Heart right ventricle (tissue), 16 donors: ENCODE measurements around the gene DAPL1. TPM values are rescaled to one million over a fixed set of nuclear protein-coding genes. Genes with fewer than 3 reads are reported as not detected.

Experiments used
- ATAC-seq, 8 donors: fragments of 200-7000 bp; cut with Tn5 transposase; one replicate each; pipeline ENCODE4 v1.9.1; 2020; ENCODE audit warnings: mild to moderate bottlenecking in 8 of 8, moderate library complexity in 8 of 8, moderate number of reproducible peaks in 1 of 8
- DNase-seq, 2 donors: peaks; one replicate each; pipeline ENCODE4 v3.0.0-alpha.2; 2020
- H3K27ac ChIP-seq, 10 donors: fragments of 200-600 bp; sonication (generic) in 2 of 10; one replicate each; pipeline versions ENCODE4 v1.5.0 to v1.8.0; 2020 to 2022; ENCODE audit warnings: mild to moderate bottlenecking in 3 of 10
- H3K27me3 ChIP-seq, 7 donors: fragments of 200-600 bp; one replicate each; pipeline ENCODE4 v1.8.0; 2021 to 2022; ENCODE audit warnings: mild to moderate bottlenecking in 2 of 7
- H3K36me3 ChIP-seq, 9 donors: fragments of 200-600 bp; sonication (generic) in 1 of 9; one replicate each; pipeline versions ENCODE4 v1.5.0 to v1.8.0; 2020 to 2022; ENCODE audit warnings: mild to moderate bottlenecking in 2 of 9
- H3K4me1 ChIP-seq, 9 donors: fragments of 200-600 bp; sonication (generic) in 1 of 9; one replicate each; pipeline versions ENCODE4 v1.5.0 to v1.8.0; 2020 to 2022; ENCODE audit warnings: mild to moderate bottlenecking in 4 of 9
- H3K4me3 ChIP-seq, 10 donors: fragments of 200-600 bp; sonication (generic) in 2 of 10; one replicate each; pipeline versions ENCODE4 v1.5.0 to v1.8.0; 2020 to 2022; ENCODE audit warnings: mild to moderate bottlenecking in 7 of 10, moderate library complexity in 2 of 10
- H3K9me3 ChIP-seq, 11 donors: fragments of 200-600 bp in 10 of 11; sonication (generic) in 2 of 11; one replicate each; pipeline versions ENCODE4 v1.5.0 to v1.8.0; 2013 to 2022; ENCODE audit warnings: mild to moderate bottlenecking in 2 of 11, control low read depth in 1 of 11, moderate library complexity in 1 of 11
- WGBS, 2 donors: extraction: QIAGEN DNeasy Blood & Tissue Kit; methylation state at CpG; one replicate each; pipeline ENCODE4 v1.1.7; 2013; ENCODE audit warnings: inconsistent platforms in 1 of 2; 5-methylcytosine and 5-hydroxymethylcytosine counted together
- intact Hi-C, 10 donors: fragments of 100-400 bp; cut with DNase I; formaldehyde crosslinking; loops; one replicate each; pipeline versions ENCODE4 v1.11.1 to v1.14.2; 2022
- polyA plus RNA-seq, 2 donors: library from polyadenylated mRNA; stranded (reverse); fragments of 200-250 nt; gene quantifications; one replicate each; pipeline ENCODE4 v1.2.3, GENCODE V29; 2013
- total RNA-seq, 10 donors: library from RNA; stranded (reverse); fragmentation: NEBNext Ultra II Directional in 3 of 10; extraction: Animal tissue kit (Norgen Biotek cat#: 25700) in 3 of 10; gene quantifications; one replicate each; pipeline versions ENCODE4 v1.2.1 to v1.2.4, GENCODE V29; 2021 to 2023
- TF ChIP-seq, protein P1 (sequence below), 9 donors: fragments of 200-600 bp; sonication (generic) in 2 of 9; IDR thresholded peaks; one replicate each; pipeline versions ENCODE4 v1.5.0 to v1.8.0; 2021 to 2022; ENCODE audit warnings: antibody characterized with exemption in 9 of 9, mild to moderate bottlenecking in 5 of 9, moderate library complexity in 1 of 9
- donor health status: Arrhythmogenic right ventricular cardiomyopathy.
- donor health status: ischemic (EF 13 %, LVEDD 7.1; RV severe dilation, severe dysfunction).
- donor health status: healthy with polysubstance abuse.
- donor health status: DM: no; HTN: yes; CAD: no.
- donor health status: DM: no; HTN: no; CAD: no.
- donor health status: ischemic (EF 25% LVEDD 6.9; RV normal size, moderate dysfunction).
- donor health status: ischemic (EF 25% LVEDD 5.7; RV mildly dilated, moderate dysfunction).
- donor health status: healthy.
- donor health status: DM: yes; HTN: yes; CAD: no.
- donor health status: Ischemic cardiomyopathy.
- donor health status: ischemic (EF 35%, LVEDD 5.7; RV mildly dilated, moderate dysfunction).
- donor health status: nonischemic (EF 11% LVEDD 7.7; RV severe dilation, severe dysfunction).
- donor health status: DM: yes; HTN: yes; CAD: no.
- donor health status: PGD.
- donor health status: ischemic (EF 29% LVEDD 5.4; RV normal size, mild dysfunction).
- donor health status: nonischemic (EF 23%, LVEDD 6.1; RV moderate dilation, normal function).

The DAPL1 gene
- total and polyA plus RNA-seq, 12 donors = 0.87 TPM; not detected in 11

DNA sequence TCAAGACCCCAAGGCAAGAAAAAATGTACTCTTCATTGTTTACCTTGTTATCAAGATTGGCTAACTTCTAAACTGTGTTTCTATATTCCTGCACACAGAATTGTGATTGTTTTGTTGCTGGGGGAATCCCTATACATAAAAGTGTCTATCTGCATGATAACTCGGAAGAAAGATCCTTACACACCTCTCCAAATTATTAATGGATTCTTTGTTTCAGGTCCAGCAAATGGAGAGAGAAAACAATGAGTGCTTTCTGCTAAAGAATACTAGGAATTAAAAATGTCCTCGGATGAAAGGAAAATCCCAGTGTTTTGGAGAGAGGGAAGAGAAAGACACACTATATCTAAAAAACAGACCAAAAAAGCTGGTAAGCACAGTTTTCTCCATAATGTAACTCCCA is 6.2 kb upstream of the DAPL1 start:
- Histone ChIP-seq H3K27ac (no peak overlapping the region), H3K4me1 (no peaks in the 10 kb centered on the region), H3K27me3 (peaks cover 0 to 3% (median 0%) of the 10 kb centered on the region in 7 donors), H3K9me3 (peaks cover 0 to 14% (median 0%) of the 10 kb centered on the region in 11 donors), H3K4me3 (no peak overlapping the region), H3K36me3 (no peaks in the 10 kb centered on the region)
- no peak for ATAC-seq
- TF ChIP-seq, protein P1, sequence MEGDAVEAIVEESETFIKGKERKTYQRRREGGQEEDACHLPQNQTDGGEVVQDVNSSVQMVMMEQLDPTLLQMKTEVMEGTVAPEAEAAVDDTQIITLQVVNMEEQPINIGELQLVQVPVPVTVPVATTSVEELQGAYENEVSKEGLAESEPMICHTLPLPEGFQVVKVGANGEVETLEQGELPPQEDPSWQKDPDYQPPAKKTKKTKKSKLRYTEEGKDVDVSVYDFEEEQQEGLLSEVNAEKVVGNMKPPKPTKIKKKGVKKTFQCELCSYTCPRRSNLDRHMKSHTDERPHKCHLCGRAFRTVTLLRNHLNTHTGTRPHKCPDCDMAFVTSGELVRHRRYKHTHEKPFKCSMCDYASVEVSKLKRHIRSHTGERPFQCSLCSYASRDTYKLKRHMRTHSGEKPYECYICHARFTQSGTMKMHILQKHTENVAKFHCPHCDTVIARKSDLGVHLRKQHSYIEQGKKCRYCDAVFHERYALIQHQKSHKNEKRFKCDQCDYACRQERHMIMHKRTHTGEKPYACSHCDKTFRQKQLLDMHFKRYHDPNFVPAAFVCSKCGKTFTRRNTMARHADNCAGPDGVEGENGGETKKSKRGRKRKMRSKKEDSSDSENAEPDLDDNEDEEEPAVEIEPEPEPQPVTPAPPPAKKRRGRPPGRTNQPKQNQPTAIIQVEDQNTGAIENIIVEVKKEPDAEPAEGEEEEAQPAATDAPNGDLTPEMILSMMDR (IDR thresholded peaks at IDR 0.05) = no peak
- no peak for DNase-seq
- intact Hi-C loops = no loop called here
- WGBS, 2 donors = 77 to 82% methylated on average over 2 of the region's 2 CpGs

GRCh38 chr2:158796652-158797051 is 1.5 kb downstream of the DAPL1 start:
- TF ChIP-seq, protein P1 (IDR thresholded peaks at IDR 0.05) = no peak
- H3K36me3 ChIP-seq = no peaks in the 10 kb centered on the region
- H3K27ac ChIP-seq = no peak overlapping the region
- ATAC-seq (no peak), DNase-seq (no peak)
- intact Hi-C loops = no loop called here
- H3K27me3 ChIP-seq = peaks cover 0 to 4% (median 0%) of the 10 kb centered on the region in 7 donors
- no peak overlapping the region for H3K4me3 ChIP-seq
- no peaks in the 10 kb centered on the region for H3K9me3 ChIP-seq
- WGBS, 2 donors = 84 to 87% methylated on average over 2 of the region's 2 CpGs
- peaks cover 0 to 4% (median 0%) of the 10 kb centered on the region in 9 donors for H3K4me1 ChIP-seq

GRCh38 chr2:158797963-158798700 is 3.0 kb downstream of the DAPL1 start:
- ATAC-seq (no peak), DNase-seq (no peak)
- no peaks in the 10 kb centered on the region for H3K9me3 ChIP-seq
- H3K4me3 ChIP-seq = no peak overlapping the region
- 85 to 87% methylated on average over 6 of the region's 6 CpGs for WGBS, 2 donors
- TF ChIP-seq, protein P1 (IDR thresholded peaks at IDR 0.05) = no peak
- no peak overlapping the region for H3K27ac ChIP-seq
- H3K4me1 ChIP-seq = peaks cover 0 to 17% (median 0%) of the 10 kb centered on the region in 9 donors
- intact Hi-C loops = no loop called here
- no peaks in the 10 kb centered on the region for H3K36me3 ChIP-seq
- peaks cover 0 to 4% (median 0%) of the 10 kb centered on the region in 7 donors for H3K27me3 ChIP-seq

GRCh38 chr2:158799181-158799580 is 4.1 kb downstream of the DAPL1 start:
- Histone ChIP-seq H3K27ac (no peak overlapping the region), H3K27me3 (peaks cover 0 to 4% (median 0%) of the 10 kb centered on the region in 7 donors), H3K4me3 (no peak overlapping the region), H3K9me3 (no peaks in the 10 kb centered on the region), H3K4me1 (peaks cover 0 to 26% (median 0%) of the 10 kb centered on the region in 9 donors), H3K36me3 (no peaks in the 10 kb centered on the region)
- 94 to 97% methylated on average over 2 of the region's 2 CpGs for WGBS, 2 donors
- ATAC-seq = no peak
- no peak for DNase-seq
- intact Hi-C loops = no loop called here
- TF ChIP-seq, protein P1 (IDR thresholded peaks at IDR 0.05) = no peak
